Coronary artery (tissue), 2 donors: ENCODE data around the gene SAPCD1.
A peak's percentile ranks its signal among the peaks of the same experiment; 100 is the strongest.
"Not testable (repeated sequence)": the region's sequence is repeated elsewhere in the genome, so short reads cannot be mapped to it uniquely, and the experiment has no call there.

Experiments
- DNase-seq: peaks from one replicate; pipeline ENCODE4 v3.0.0-alpha.2; 2017; ENCODE audit warnings: low spot score
- H3K27ac ChIP-seq, 2 donors: fragments of 200-600 bp; sonication (generic); one replicate each; pipeline ENCODE4 v1.5.1; 2016 to 2019
- H3K4me3 ChIP-seq: fragments of 200-600 bp; sonication (generic); 2 replicates; pipeline ENCODE4 v1.5.1; 2016; ENCODE audit warnings: mild to moderate bottlenecking, moderate library complexity
- TF ChIP-seq, protein P1 (sequence below): fragments of 200-600 bp; sonication (generic); IDR thresholded peaks from one replicate; pipeline ENCODE4 v1.5.1; 2019; ENCODE audit warnings: antibody characterized with exemption

Gene SAPCD1

DNA sequence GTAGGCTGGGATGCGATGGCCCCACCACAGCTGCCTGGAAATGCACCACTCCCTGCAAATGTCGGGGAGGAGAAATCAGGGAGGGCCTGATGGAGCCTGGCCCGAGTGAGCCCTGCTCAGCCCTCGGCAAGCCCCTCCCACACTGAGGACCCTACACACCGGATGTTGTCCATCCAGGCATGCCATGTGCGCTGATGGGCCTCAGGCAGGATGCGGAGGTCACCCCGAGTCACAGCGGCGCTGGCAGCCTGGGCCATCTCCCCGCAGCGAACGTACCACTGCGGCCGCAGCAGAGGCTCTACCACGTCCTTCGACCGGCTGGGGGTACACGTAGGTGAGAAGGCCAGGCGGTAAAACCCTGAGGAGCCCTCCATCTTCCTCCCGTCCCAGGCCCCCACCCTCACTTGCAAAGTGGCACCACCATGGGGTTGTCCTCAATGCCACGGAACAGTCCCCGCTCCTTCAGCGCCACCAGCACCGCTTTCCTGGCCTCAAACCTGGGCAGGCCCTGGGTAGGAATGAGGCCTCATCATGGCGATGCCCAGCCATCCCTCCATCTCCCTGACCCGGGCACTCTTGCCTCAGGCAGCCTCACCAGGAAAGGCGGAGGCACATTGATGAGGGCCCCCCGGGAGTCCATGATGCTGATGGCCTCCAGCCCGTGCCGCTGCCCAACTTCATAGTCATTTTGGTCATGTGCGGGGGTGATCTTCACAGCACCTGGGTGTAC is 19.8 kb downstream of the SAPCD1 start:
- H3K27ac ChIP-seq: no peak overlapping the region
- DNase-seq: no peak
- TF ChIP-seq, protein P1, sequence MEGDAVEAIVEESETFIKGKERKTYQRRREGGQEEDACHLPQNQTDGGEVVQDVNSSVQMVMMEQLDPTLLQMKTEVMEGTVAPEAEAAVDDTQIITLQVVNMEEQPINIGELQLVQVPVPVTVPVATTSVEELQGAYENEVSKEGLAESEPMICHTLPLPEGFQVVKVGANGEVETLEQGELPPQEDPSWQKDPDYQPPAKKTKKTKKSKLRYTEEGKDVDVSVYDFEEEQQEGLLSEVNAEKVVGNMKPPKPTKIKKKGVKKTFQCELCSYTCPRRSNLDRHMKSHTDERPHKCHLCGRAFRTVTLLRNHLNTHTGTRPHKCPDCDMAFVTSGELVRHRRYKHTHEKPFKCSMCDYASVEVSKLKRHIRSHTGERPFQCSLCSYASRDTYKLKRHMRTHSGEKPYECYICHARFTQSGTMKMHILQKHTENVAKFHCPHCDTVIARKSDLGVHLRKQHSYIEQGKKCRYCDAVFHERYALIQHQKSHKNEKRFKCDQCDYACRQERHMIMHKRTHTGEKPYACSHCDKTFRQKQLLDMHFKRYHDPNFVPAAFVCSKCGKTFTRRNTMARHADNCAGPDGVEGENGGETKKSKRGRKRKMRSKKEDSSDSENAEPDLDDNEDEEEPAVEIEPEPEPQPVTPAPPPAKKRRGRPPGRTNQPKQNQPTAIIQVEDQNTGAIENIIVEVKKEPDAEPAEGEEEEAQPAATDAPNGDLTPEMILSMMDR: no peak
- H3K4me3 ChIP-seq: no peak overlapping the region

DNA sequence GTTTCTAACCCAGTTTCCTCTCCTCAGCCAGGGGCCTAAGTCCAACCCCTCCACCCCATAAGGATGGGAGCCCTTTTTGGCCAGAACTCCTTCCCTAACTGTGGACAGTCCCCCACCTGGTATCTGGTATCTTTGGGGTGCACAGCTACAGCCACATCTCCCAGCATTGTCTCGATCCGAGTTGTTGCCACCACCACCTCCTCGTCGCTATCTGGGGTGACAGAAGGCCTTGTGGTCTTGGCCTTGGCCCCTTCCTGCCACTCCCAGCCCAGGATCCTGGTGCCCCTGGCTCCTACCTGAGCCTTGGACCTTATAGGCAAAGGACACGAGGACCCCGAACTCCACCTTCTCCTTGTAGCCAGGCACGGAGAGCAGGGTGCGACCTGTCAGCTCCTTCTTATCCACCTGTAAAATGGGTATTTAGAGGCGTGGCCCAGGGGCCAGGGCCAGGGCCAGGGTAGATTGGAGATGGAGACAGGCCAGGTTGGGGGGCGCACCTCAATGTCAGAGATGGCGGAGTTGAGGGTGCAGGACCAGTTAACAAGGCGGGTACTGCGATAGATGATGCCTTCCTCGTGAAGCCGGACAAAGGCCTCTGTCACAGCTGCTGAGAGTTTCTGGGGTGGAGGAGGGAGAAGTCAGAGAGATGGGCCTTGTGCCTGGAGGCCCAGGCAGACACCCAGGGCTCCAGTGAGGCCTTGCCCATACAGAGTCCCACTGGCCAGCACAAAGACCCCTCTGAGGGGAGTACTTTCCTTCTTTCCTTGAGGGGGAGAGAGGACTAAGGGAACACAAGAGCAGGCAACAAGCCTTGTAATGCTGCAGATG is 21.9 kb downstream of the SAPCD1 start:
- Histone ChIP-seq H3K27ac (no peak overlapping the region), H3K4me3 (no peak overlapping the region)
- no peak for DNase-seq
- TF ChIP-seq, protein P1: no peak

DNA sequence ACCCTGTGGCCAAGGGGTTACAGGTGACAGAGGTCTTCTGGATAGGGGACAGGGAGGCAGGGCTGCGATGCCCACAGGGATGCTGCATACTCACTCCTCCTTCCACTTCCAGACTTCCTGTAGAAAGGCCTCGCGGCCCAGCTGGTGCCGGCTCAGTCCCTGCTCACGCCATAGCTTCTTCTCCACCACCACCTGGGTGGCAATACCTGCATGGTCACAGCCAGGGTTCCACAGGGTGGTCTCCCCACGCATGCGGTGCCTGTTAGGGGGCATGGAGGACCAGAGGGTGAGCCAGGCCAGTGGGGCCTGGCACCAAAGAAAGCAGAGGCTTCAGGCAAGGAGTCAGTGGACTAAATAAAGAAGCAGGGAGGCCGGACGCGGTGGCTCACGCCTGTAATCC is 23.0 kb downstream of the SAPCD1 start:
- Histone ChIP-seq H3K27ac (no peak overlapping the region), H3K4me3 (no peak overlapping the region)
- TF ChIP-seq, protein P1: no peak
- DNase-seq: no peak

DNA sequence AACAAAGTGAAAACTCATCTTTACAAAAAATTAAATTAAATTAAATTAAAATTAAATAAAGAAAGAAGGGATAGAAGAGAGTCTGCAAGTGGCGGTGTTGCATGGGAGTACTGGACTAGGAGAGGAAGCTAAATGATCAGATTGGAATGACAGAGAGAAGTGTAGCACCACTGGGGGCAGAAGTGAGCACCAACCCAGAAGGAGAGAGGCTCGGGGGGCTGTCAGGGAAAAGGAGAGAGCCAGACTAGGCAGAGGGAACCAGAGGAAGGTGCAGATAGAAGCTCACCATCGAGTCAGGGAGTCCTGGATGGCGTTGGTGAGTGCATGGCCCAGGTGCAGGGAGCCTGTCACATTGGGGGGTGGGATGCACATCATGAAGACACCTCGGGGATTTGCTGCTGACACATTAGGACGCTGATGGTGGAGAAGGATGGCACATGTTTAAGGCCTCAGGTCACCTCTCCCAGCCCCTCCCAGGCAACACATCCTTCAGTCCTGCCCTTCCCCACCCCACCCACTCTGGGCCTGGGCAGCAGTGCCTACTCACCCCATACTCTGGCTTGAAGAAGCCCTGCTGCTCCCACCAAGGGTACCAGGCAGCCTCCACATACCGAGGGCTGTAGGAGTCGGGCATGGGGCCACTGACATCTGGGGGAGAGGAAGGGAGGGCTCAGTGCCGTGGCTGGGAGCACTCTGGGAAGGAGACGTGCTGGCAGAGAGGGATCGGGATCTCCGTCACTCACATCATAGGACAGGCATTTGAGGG is 29.1 kb downstream of the SAPCD1 start:
- no peak overlapping the region for H3K4me3 ChIP-seq
- TF ChIP-seq, protein P1: no peak
- H3K27ac ChIP-seq: no peak overlapping the region
- DNase-seq: peak; percentile 70

DNA sequence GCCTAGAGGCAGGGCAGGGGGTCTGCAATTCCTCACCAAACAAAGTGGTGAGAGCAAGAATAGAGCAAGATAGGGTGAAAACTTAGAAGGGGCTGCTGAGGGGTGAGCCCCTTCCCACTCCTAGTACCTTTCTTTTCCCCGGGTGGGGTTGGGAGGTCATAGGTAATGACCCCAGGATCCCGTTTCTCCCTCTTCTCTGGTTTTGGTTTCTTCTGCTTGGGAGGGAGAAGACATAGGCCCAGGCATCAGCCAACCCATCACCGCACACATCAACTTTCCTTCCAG is 29.6 kb downstream of the SAPCD1 start:
- no peak for DNase-seq
- no peak overlapping the region for H3K4me3 ChIP-seq
- H3K27ac ChIP-seq: no peak overlapping the region
- TF ChIP-seq, protein P1: no peak

DNA sequence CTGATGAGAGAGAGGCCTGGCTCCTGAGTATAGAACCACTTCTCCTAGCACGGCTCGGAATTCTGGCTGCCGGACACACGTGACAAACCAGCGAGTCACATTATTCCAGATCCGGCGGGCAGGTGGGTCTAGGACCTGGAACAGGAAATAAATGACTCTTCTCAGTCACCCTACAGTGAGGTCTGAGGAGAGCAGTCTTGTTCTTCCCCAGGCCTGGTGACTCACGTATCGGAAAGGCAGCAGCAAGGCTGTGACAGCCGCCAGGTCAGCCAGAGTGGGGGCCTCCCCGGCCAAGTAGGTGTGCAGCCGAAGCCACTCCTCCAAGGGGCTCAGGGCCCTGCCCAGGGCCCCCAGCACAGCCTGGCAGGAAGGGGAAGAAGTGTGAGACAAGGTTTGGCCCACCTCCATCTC is 30.3 kb downstream of the SAPCD1 start:
- DNase-seq: no peak
- TF ChIP-seq, protein P1: no peak
- no peak overlapping the region for H3K27ac ChIP-seq

DNA sequence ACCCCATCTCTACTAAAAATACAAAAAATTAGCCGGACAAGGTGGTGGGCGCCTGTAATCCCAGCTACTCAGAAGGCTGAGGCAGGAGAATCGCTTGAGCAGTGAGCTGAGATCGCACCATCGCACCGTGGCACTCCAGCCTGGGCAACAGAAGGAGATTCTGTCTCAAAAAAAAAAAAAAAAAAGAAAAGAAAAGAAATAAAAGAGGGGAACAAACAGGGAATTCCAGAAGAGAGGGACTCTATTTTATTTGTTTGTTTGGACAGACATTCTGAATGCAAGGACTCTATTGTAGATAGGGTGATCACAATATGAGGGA is 31.4 kb downstream of the SAPCD1 start:
- H3K27ac ChIP-seq: peak overlapping the region; percentile 91 to 97
- H3K4me3 ChIP-seq: peak overlapping the region; percentile 94
- not testable (repeated sequence) for DNase-seq

More for the DNA sequence above, 30.3 kb downstream of the SAPCD1 start:
- no peak overlapping the region for H3K4me3 ChIP-seq
